Glomerular endothelial cell (primary cell): Measurements from ENCODE around the gene LILRB3. TPM values are rescaled to one million over a fixed set of nuclear protein-coding genes. Genes with fewer than 3 reads are reported as not detected.
"Not testable (repeated sequence)": the region's sequence is repeated elsewhere in the genome, so short reads cannot be mapped to it uniquely, and the experiment has no call there.

Source experiments
- DNase-seq: peaks from one replicate; pipeline ENCODE4 v3.0.0-alpha.2; 2011; ENCODE audit warnings: low read depth, low spot score; ENCODE audit errors: extremely low read depth
- total RNA-seq: library from RNA; depleted of rRNA; stranded (reverse); fragments of >200 nt; gene quantifications from 2 replicates; pipeline ENCODE4 v1.2.3, GENCODE V29; 2015

Gene LILRB3
- total RNA-seq, 1 donor from 2014 or later: not detected

GRCh38 chr19:54214734-54215133 is 8.1 kb downstream of the LILRB3 start:
- not testable (repeated sequence) for DNase-seq

- DNase-seq: not testable (repeated sequence)
These were observed 8.6 kb downstream of the LILRB3 start for GRCh38 chr19:54214217-54214616.

GRCh38 chr19:54211235-54211634 is 11.6 kb downstream of the LILRB3 start:
- DNase-seq: no peak

GRCh38 chr19:54209811-54210494 is 12.9 kb downstream of the LILRB3 start:
- no peak for DNase-seq

- DNase-seq: no peak
These were observed 13.6 kb downstream of the LILRB3 start for GRCh38 chr19:54209058-54209810.

GRCh38 chr19:54208784-54209057 is 14.1 kb downstream of the LILRB3 start:
- no peak for DNase-seq

- no peak for DNase-seq
These were observed 14.6 kb downstream of the LILRB3 start for GRCh38 chr19:54207983-54208783.

- no peak for DNase-seq
These were observed 15.2 kb downstream of the LILRB3 start for GRCh38 chr19:54207676-54207982.

- not testable (repeated sequence) for DNase-seq
These were observed 15.6 kb downstream of the LILRB3 start for GRCh38 chr19:54207193-54207592.

GRCh38 chr19:54206831-54207177 is 16.0 kb downstream of the LILRB3 start:
- no peak for DNase-seq

GRCh38 chr19:54206030-54206830 is 16.6 kb downstream of the LILRB3 start:
- no peak for DNase-seq

GRCh38 chr19:54204767-54205468 is 17.9 kb downstream of the LILRB3 start:
- no peak for DNase-seq

- no peak for DNase-seq
These were observed 19.6 kb downstream of the LILRB3 start for GRCh38 chr19:54203151-54203611.

- no peak for DNase-seq
These were observed 20.8 kb downstream of the LILRB3 start for GRCh38 chr19:54201980-54202379.

GRCh38 chr19:54201172-54201701 is 21.6 kb downstream of the LILRB3 start:
- no peak for DNase-seq

- DNase-seq: no peak
These were observed 23.4 kb downstream of the LILRB3 start for GRCh38 chr19:54199401-54199800.

- no peak for DNase-seq
These were observed 25.7 kb downstream of the LILRB3 start for GRCh38 chr19:54197121-54197520.

- no peak for DNase-seq
These were observed 26.3 kb downstream of the LILRB3 start for GRCh38 chr19:54196536-54196935.

GRCh38 chr19:54194463-54194862 is 28.3 kb downstream of the LILRB3 start:
- not testable (repeated sequence) for DNase-seq

GRCh38 chr19:54193011-54193410 is 29.8 kb downstream of the LILRB3 start:
- DNase-seq: no peak
